NCI-H146 treated with DMSO at 0.1 percent for 48 hours (cell line): ENCODE data around the gene NFKB1.
A peak's percentile ranks its signal among the peaks of the same experiment; 100 is the strongest.

ENCODE experiments used
- DNase-seq: peaks from one replicate; lab custom pipeline; 2025; ENCODE audit not compliant: unreplicated experiment; lab: John Stamatoyannopoulos, UW

The NFKB1 gene

DNA sequence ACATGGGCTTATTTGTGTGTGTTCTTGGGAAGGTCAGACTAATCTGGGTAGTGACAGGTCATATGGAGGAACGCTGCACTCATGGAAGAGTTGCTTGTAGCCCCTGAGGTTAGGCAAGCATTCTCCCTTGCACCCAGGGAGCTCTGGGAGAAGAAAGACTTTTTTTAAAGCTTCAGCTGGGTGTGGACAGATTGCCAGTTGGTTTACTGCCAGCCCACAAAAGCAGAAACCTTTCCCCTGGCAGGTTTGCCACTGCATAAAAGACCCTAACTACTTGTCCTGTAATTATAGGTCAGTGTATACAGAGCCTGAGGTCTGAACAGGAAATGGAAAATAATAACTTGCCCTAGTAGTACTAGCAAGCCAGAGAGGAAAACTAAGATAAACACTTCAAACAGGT lies 7.4 kb upstream of the NFKB1 start:
- DNase-seq = peak; percentile 47

DNA sequence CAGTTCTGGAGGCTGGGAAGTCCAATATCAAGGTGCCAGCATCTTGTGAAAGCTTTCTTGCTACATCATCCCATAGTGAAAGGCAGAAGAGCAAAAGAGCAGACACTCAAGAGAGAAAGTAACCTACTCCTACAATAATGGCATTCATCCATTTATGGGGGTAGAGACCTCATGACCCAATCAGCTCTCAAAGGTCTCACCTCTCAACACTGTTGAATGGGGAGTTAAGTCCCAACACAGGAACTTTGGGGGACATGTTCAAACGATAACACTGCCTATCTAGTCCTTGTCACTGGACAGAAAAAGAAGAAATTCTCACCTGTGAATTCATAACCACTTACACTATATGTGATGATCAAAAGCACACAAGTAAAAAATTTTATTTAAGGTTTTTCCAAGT lies 6.6 kb upstream of the NFKB1 start:
- no peak for DNase-seq

DNA sequence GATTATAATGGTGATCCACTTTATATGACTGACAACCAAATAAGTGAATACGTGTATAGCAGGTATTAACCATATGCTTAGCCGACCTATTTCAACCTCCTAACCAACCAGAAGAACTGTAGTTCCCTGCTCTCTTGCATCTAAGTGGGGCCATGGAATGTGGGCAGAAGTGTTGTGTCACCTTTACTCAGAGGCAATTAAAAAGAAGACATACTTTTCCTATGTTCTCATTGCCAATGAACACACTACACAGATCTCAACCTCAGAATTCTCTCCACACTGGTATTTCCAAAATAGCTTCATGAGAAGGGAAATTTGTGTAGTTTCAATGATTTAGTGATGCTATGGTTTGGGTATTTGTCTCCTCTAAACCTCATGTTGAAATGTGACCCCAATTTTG lies 3.2 kb upstream of the NFKB1 start:
- no peak for DNase-seq

DNA sequence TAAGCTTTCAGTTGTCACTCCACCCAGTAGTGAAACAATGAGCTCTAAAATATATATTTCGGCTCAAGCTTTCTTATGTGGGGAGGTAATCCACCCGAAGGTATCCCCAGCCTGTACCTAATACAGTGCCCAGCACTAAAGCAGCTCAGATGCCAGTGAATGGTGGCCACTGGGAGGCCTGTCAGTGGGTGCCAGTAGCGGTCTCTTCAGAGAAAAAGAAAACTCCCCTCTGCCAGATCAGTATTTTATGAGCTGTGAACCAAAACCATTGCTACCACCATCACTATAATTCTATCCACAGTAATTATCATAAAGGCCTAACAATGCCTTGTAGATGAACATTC lies 835 bp upstream of the NFKB1 start:
- peak; percentile 7 for DNase-seq

DNA sequence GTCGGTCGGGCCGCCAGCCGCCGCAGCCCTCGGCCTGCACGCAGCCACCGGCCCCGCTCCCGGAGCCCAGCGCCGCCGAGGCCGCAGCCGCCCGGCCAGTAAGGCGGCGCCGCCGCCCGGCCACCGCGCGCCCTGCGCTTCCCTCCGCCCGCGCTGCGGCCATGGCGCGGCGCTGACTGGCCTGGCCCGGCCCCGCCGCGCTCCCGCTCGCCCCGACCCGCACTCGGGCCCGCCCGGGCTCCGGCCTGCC lies 213 bp downstream of the NFKB1 start:
- DNase-seq = no peak

DNA sequence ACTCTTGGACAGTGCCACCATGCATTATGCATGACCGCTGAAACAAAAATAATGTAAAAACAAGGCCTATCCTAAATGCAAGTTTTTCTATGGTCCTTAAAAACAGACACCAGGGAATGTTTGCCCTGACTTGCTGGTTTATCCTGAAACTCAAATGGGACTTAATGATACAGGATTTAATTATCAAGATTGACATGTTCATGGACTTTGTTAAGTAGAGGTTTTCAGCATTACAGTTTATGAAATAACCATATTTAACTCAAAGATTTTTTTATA lies 1.3 kb downstream of the NFKB1 start:
- DNase-seq = no peak

DNA sequence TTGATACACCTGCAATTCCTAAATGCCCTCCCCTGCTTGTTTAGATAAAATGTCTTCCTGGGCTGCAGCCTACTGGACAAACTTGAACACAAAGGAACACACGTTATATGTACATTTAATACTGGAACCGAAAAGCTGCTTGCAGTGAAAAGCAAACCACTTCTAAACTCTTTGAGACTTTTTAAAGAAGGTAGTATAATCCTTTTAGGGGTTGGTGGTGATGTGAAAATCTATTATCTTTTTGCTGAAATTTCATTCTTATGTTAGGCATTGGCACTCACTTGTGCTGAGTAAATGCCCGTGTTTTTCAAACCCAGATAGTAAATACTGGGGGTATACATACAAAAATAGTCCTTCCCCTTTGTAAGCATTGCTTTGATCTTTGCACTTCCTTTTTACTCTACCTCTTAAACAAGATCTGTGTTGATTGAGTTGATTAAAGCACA lies 2.2 kb downstream of the NFKB1 start:
- DNase-seq = peak; percentile 37

DNA sequence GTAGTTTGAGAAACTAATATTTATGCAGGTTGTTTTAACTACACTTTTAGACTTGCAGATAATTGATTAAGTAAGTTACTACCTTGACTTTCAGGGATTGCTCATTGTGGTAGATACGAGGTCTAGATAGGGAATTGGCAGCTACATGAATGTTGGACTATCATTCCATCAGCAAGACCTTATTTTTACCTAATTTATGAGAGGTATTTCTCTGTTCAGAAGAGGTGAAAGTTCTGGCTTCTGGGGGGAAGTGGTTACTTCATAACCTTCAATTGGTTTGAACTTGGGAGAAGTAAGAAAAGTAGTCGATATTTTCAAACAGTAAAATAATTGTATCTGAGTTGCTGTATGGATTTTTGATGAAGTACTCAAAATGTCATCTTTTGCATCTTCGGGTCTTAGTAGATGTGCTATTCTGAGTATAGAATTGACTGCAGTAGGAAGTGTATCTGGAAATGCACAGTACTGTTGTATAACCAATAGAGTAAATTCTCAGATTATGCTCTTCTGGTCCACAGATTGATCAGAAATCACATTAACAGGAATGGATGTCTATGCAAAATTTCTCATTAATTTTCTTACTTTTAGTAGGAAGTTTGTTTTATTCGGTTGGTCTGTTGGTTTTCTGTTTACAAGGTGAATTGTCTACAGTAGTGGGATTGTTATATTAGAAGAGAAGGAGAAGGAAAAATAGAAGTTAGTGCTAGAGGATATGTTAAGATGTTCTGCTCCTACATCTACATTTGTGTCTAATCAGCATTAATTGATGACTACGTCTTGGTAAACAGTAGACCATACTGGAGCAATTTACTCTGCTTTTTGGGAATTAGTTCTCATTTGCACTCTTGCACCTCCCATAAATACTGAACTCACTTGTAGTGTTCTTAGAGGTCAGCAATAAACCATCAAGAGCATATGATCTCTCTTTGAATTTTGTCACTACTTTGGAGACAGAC lies 3.0 kb downstream of the NFKB1 start:
- no peak for DNase-seq

DNA sequence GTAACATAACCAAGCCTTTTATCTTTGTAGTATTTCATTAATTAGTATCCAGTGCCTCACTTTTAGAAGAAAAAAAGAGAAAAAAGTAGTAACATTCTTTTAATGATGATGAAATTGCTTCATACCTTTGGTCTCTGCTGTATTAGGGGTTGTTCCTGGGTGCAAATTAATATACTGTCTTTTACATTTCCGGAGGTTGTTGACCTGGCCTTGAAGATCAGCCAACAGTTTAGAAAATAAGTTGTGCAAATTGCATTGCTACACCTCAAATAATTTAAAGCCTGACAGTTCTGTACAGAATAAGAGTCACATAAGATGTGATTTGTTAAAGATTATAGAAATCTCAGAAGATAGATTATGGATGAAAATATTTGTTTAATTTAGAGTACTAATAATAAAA lies 3.8 kb downstream of the NFKB1 start:
- DNase-seq = no peak

DNA sequence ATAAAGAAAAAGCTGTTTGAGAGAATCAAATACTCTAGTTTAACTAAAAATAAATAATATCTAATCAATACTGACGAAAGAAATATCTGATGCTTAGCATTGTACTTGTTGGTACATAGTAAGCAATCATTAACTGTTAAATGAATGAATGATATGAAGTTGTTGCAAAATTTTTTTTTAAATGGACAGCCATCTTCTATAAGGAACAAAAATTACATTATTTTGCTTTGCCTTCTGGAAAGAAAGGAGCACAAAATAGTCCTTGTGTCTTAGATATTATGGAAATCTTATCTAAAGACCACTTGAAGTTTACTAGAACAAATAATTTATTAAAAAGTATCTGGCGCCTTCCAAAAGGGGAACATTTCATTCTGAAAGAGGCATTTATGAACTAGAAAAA lies 4.5 kb downstream of the NFKB1 start:
- no peak for DNase-seq

DNA sequence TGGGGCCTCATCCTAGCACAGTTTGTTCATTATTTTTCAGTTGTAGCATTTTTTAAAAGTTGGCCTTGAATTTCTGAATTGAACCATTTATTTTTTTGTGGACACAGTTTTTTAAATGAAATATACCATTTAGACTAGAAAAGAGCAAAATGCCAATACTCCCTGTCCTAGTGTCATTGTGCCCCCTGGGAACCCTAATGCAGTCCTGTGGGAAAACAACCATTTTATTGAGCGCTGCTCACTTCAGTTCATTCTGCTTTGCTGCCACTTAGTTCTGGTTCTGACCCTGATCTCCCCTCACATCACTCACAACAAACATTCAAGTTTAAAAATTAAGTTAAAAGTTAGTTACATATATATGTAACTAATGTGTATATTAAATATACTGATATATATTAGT lies 5.4 kb downstream of the NFKB1 start:
- no peak for DNase-seq

DNA sequence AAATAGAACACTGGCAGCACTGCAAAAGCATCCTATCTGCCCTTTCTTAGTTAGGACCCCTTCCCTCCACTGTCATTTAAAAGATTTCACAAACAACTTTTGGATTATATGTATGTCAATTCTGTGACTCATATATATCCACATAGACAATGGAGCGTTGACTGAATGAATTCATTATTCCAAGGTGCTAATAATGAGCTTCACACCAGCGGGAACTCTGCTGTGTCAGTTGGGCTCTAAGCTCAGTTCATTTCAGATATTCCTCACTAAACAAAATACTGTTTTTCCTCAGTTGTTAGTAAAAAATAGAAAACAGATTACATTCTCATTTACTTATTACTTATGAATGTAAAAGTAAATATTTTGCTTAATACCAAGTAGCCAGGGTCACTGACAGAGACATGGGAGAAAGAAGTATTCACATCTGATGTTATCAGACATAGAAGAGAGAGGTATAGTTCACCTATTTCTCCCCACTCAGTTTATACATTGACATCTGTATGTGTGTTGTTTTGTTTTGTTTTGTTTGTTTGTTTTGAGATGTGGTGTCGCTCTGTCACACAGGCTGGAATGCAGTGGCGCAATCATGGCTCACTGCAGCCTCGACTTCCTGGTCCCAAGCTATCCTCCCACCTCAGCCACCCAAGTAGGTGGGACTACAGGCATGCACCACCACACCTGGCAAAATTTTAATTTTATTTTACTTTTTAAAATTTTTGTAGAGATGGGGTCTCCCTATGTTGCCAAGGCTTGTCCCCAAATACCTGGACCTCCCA lies 10.9 kb downstream of the NFKB1 start:
- no peak for DNase-seq

DNA sequence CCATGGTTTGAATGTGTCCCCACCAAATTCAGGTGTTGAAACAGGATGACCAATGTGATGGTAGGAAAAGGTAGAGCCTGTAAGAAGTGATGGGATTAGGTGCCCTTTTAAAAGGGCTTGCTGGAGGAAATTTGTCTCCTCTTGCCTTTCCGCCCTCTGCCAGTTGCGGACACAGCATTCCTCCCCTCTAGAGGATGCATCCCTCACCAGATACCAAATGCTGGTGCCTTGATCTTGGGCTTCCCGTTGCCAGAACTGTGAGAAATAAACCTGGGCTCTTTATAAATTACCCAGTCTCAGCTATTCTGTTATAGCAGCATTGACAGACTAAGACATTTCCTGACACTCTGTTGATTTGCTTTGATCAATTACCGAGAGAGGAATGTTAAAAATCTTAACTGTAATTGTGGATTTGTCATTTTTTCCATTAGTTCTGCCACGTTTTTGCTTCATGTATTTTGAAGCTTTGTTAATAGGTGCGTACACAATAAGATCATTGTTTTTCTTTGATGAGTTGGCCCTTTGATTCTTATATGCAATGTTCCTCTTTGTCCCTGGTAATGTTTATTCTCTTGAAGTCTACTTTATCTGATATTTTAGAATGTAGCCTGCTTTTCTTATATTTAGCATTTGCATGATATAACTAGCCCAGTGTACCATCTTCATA lies 13.3 kb downstream of the NFKB1 start:
- DNase-seq = no peak

DNA sequence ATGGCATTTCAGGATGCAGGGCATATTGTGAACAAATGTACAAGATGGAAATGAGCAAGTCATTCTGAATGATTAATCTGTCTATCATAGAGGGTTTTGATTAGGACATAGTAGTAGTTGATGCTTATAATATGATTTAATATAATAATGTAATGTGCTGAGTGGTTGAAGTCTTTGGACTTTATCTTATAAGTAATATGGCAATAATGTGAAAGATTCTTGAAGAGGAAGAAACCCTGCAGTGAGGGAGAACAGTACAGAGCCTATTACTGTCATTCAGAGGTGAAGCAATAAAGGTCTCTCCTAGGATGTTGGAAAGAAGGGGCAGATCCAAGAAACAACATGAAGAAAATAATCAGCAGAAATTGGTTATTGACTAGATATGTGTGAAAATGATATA lies 16.6 kb downstream of the NFKB1 start:
- DNase-seq = no peak

DNA sequence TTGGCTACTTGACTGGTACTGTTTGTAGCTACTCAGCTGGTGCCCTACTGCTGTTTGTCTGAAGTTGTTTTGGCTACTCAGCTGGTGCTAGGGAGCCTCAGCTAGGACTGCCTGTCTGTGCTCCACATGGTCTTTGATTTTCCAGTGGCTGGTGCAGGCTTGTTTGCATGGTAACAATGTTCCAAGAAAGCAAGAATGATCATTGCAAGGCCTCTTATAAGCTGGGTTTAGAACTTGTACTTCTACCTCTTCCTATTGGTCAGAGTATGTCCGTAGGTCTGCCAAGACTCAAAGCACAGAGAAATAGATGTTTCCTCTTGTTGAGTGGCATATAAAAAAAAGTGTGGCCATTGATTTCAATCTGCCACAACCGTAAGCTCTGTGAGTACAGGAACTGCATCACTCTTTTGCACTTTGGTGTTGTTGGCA lies 17.6 kb downstream of the NFKB1 start:
- DNase-seq = no peak

DNA sequence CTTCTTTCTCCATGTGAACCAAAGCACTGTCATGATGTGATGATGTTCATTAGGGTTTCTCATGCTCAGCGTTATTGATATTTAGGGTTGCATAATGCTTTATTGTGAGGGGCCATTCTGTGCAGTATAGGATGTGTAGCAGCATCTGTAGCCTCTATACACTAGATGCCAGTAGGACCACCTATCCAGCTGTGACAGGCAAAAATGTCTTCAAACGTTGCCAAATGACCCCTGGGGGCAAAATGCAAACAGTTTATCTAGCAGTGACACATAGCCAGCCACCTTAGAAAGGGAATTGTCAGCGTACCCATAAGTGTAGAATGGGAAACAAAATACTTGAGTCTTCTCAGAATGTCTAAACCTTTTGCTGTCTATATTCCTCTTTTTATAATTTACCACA lies 18.8 kb downstream of the NFKB1 start:
- no peak for DNase-seq

DNA sequence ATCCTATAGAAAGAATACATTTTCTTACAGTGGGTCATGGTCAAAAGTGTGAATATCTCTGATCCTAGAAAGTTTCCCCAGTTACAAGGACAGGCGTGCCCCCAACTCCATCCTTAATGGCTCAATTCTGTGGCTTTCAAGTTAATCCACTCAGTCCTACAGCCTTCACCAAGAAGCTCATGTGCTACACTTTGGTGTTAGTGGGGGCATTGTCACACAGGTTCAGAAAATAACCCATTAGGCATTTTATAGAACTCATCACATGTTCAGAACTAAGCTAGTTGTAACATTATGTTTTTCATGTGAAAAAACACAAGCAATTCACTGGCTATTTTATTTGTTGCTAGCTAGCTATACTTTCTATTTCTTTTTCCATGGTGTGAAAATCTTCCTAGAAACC lies 20.4 kb downstream of the NFKB1 start:
- no peak for DNase-seq

DNA sequence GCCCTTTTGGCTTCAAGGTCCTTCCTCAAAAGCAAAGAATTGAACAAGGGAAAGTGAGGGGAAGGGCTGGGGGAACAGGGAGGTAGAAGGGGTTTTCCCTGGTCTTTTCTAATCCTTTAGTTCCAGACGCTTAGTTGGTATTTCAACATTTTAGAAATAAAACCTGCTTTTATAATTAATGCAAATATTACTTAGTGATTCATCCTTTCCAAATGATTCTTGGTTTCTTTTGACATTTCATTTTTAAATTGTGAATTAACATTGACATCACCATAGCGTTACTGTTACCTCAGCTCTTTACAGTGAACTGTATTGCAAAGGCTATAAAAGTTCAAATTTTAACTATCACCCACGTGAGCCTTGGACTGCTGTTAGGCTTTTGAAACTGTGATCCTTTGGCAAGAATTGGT lies 20.9 kb downstream of the NFKB1 start:
- DNase-seq = no peak

DNA sequence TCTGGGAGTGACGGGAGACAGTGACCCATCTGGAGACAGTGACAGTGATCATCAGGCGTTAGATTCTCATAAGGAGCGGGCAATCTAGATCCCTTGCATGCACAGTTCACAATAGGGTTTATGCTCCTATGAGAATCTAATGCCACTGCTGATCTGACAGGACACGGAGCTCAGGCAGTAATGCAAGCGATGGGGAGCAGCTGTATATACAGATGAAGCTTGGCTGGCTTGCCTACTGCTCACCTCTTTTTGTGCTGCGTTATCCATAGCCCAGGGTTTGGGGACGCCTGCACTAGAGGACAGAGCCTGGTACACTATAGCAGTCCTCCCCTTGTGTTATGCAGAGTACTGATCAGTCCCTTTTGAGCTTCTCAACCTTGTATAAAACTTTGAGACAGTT lies 23.5 kb downstream of the NFKB1 start:
- DNase-seq = no peak

DNA sequence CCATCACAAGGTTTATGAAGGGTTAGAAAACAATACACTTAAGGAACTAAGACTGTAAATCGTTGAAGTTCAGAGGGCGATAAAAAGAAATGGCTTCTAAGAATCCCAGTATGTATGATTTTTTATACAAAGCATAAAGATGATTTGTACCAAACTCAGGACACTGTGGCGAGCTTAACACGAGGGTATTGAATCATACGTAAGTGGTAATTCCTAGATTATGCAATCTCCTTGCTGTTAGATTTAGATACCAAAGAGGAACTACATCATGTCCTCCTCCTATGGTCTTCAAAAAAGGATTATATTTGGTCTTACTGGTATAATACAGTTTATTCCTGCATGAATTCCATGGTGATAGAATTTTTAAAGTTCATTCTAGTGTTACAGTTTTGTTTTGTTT lies 23.9 kb downstream of the NFKB1 start:
- DNase-seq = no peak

DNA sequence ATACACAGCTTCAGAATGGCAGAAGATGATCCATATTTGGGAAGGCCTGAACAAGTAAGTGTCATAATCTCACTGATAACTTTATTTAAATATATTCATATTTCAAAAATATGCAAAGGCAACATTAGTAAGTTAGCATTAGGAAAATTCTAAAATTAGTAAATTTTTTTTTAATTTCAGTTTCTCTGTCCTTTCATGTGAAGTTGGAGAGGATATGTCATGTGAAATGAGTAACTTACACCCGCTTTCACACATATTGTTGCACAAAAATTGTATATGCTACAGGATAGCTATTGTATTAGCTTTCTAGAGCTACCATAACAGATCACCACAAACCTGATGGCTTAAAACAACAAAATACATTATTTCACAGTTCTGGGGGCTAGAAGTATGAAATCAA lies 24.3 kb downstream of the NFKB1 start:
- no peak for DNase-seq

DNA sequence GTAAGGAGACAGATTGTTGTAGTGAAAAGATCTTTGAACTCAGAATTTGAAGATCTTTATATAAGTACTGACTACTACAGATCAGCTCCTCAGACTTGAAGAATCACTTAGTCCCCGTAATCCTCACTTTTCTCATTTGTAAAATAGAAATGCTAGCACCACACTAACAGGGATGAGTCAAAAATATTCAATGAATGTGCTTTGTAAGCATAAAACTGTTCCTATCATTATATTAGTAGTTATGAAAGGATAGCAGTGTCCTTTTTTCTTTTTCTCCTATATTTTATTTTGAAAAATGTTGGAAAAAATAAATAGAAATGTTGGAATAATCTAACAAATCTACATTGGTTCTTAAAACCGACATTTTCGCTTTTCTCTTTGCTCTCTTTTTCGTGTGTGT lies 25.4 kb downstream of the NFKB1 start:
- no peak for DNase-seq
